Type B pancreatic cell (in vitro differentiated cells): ENCODE measurements around the gene RNF38. TPM values are rescaled to one million over a fixed set of nuclear protein-coding genes. Genes with fewer than 3 reads are reported as not detected.
"Not testable (repeated sequence)": the region's sequence is repeated elsewhere in the genome, so short reads cannot be mapped to it uniquely, and the experiment has no call there.

Source experiments
- DNase-seq: peaks from one replicate; pipeline ENCODE4 v3.0.0; 2021; ENCODE audit warnings: mixed read lengths; ENCODE audit not compliant: unreplicated experiment; ENCODE audit errors: extremely low spot score
- H3K27ac Mint-ChIP-seq: 2 replicates; pipeline ENCODE4 v1.8.0; 2021; ENCODE audit warnings: mild to moderate bottlenecking, mixed read lengths
- H3K27me3 Mint-ChIP-seq: 2 replicates; pipeline ENCODE4 v1.8.0; 2021; ENCODE audit warnings: mixed read lengths
- H3K36me3 Mint-ChIP-seq: 2 replicates; pipeline ENCODE4 v1.8.0; 2021; ENCODE audit warnings: mixed read lengths
- H3K4me1 Mint-ChIP-seq: one replicate; pipeline ENCODE4 v1.8.0; 2021; ENCODE audit warnings: mixed read lengths; ENCODE audit not compliant: unreplicated experiment
- H3K4me3 Mint-ChIP-seq: 2 replicates; pipeline ENCODE4 v1.8.0; 2021; ENCODE audit warnings: mild to moderate bottlenecking, mixed read lengths
- H3K9me3 Mint-ChIP-seq: 2 replicates; pipeline ENCODE4 v1.8.0; 2021; ENCODE audit warnings: mixed read lengths
- total RNA-seq: library from RNA; stranded (reverse); gene quantifications from 2 replicates; pipeline ENCODE4 v1.2.1, GENCODE V29; 2021; ENCODE audit warnings: low replicate concordance
- TF ChIP-seq, protein P1 (sequence below): fragments of 200-600 bp; sonication (generic); conservative IDR thresholded peaks from 2 replicates; pipeline ENCODE4 v1.5.0; 2021; ENCODE audit warnings: antibody characterized with exemption, mild to moderate bottlenecking

RNF38 gene
- total RNA-seq, 1 donor from 2014 or later = 39.9 TPM

DNA sequence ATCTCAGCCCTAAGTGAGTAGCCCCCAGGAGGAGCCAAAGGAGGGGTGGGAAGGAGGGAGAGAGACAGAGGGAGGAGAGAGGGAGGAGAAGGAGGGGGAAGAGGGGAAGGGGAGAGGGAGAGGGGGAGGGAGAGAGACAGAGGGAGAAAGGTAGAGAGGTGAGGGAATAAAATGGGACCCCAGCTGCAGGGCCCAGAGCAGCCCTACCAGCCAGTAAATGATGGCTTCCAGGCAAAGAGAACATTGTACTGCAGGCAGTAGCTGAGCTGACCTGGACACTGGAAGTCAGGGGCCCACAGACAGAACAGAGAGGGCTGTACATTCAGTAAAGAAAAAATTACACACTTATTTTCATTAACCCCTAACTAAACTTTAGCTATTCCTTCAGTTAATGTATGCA, 84.0 kb downstream of the RNF38 start:
- peak overlapping the region; percentile 72 for H3K27ac Mint-ChIP-seq
- H3K4me1 Mint-ChIP-seq = peaks cover 14% of the 10 kb centered on the region
- no peak overlapping the region for H3K4me3 Mint-ChIP-seq
- no peak for DNase-seq
- TF ChIP-seq, protein P1, sequence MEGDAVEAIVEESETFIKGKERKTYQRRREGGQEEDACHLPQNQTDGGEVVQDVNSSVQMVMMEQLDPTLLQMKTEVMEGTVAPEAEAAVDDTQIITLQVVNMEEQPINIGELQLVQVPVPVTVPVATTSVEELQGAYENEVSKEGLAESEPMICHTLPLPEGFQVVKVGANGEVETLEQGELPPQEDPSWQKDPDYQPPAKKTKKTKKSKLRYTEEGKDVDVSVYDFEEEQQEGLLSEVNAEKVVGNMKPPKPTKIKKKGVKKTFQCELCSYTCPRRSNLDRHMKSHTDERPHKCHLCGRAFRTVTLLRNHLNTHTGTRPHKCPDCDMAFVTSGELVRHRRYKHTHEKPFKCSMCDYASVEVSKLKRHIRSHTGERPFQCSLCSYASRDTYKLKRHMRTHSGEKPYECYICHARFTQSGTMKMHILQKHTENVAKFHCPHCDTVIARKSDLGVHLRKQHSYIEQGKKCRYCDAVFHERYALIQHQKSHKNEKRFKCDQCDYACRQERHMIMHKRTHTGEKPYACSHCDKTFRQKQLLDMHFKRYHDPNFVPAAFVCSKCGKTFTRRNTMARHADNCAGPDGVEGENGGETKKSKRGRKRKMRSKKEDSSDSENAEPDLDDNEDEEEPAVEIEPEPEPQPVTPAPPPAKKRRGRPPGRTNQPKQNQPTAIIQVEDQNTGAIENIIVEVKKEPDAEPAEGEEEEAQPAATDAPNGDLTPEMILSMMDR = no peak
- H3K36me3 Mint-ChIP-seq = peaks cover 4% of the 10 kb centered on the region
- peaks cover 6% of the 10 kb centered on the region for H3K9me3 Mint-ChIP-seq
- no peaks in the 10 kb centered on the region for H3K27me3 Mint-ChIP-seq

DNA sequence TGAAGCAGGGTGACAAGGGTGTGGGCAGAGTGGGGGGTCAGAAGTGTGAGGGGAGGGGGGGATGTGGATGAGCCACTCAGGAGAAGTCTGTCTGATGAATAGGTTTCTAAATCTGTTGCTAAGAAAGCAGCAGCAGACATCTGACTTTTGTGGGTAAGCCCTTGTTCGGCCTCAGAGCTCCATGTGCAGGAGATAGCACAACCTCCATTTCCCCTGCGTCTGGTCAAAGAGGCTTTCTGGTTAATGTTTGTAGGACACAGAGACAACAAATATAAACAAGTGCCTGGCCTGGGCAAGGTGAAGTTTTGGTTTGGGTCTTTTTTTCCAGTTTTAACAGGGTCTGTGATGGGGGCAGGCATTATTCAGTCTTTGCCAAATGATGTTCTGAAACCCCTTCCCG, 84.8 kb downstream of the RNF38 start:
- Mint-ChIP-seq H3K27me3 (no peaks in the 10 kb centered on the region), H3K36me3 (peaks cover 4% of the 10 kb centered on the region), H3K4me1 (peaks cover 14% of the 10 kb centered on the region), H3K4me3 (no peak overlapping the region), H3K9me3 (peaks cover 4% of the 10 kb centered on the region), H3K27ac (peak overlapping the region; percentile 66)
- TF ChIP-seq, protein P1 = no peak
- DNase-seq = no peak

DNA sequence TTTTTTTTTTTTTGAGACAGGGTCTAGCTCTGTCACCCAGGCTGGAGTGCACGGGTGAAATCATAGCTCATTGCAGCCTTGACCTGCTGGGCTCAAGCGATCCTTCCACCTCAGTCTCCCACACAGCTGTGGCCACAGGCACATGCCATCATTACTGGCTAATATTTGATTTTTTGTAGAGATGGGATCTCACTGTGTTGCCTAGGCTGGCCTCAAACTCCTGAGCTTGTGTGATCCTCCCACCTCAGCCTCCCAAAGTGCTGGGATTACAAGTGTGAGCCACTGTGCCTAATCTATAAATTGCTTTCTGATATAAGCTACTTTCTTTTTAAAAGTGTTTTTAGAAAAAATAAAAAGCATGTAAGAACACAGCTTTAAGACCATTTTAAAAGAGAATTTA, 85.3 kb downstream of the RNF38 start:
- no peak for DNase-seq
- peaks cover 4% of the 10 kb centered on the region for H3K36me3 Mint-ChIP-seq
- H3K4me1 Mint-ChIP-seq = peaks cover 14% of the 10 kb centered on the region
- H3K27me3 Mint-ChIP-seq = no peaks in the 10 kb centered on the region
- H3K27ac Mint-ChIP-seq = peak overlapping the region; percentile 66
- H3K9me3 Mint-ChIP-seq = peaks cover 4% of the 10 kb centered on the region
- TF ChIP-seq, protein P1 = no peak
- no peak overlapping the region for H3K4me3 Mint-ChIP-seq

DNA sequence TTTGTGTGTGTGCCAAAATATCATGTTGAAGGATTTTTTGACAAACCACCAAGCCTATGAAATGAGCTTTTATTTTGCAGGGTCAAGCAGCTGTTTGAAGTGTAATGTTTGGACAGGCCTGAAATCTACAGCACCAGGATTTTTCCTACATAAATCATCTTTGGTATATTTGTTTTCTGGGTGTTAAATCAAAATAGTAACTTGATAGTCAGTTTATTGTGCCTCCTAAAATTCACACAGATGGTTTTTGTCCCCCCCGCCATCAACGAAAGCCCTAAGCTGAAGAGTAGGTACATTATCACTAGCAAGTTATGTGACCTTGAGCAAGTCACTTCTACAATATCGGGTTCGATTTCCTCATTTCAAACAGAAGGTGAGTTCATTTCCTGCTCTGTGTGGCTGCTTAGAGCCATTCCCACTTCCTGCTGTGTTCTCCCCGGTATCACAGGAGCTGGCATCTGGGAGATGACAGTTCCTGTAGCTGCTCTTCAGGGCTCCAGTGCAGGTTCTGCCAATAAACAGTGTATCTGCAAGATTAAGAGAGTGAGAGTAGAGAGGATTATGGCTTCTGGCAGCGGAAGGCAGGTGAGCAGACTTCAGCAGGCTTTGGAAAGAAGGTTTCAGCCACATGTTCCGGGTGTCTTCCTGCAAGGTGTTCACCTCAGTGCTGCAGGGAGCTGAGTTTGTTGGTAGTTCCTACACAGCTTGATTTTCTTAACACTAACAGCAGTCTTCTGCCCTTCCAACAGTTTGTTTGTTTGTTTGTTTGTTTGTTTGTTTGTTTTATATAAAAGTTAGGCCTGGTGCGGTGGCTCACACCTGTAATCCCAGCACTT, 93.4 kb downstream of the RNF38 start:
- H3K27ac Mint-ChIP-seq = no peak overlapping the region
- TF ChIP-seq, protein P1 = no peak
- DNase-seq = no peak
- no peaks in the 10 kb centered on the region for H3K27me3 Mint-ChIP-seq
- H3K4me1 Mint-ChIP-seq = peaks cover 11% of the 10 kb centered on the region
- no peaks in the 10 kb centered on the region for H3K9me3 Mint-ChIP-seq
- no peaks in the 10 kb centered on the region for H3K36me3 Mint-ChIP-seq
- no peak overlapping the region for H3K4me3 Mint-ChIP-seq

DNA sequence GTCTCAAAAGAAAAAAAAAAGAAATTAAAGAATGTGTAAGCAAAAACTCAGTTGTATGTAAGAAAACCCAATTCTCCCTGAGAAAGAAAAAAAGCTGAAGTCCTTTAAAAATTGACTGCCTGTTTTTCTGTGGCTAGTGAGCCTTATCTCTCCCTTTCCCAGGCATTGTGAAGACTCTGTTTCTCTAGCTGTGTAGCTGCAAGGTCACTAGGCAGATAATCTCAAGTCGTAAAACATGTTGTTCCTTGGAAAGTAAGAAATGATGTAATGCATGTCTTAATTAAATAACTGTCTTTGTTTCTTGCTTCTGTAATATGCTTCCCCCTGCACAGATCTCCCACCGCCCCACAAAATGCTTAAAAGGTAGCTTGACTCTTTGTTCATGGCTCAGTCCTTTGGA, 95.7 kb downstream of the RNF38 start:
- not testable (repeated sequence) for H3K9me3 Mint-ChIP-seq, H3K4me3 Mint-ChIP-seq, H3K36me3 Mint-ChIP-seq, DNase-seq, H3K27me3 Mint-ChIP-seq, H3K27ac Mint-ChIP-seq
- H3K4me1 Mint-ChIP-seq = peaks cover 11% of the 10 kb centered on the region

DNA sequence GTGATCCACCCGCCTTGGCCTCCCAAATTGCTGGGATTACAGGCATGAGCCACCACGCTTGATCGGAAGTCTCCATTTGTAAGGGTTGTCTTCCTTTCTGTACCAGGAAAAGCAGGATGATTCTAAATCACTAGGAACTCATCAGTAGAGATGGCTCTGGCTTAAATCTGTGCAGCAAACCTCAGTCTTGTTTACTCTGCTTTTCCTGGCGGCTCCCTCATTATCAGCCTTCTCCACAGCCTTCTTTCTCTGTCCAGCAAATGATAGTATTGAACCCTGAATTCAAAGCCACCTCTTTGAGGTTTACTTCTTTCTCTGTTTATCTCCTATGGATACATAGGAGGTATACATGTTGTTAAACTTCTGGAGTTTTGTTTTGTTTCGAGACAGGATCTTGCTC, 98.8 kb downstream of the RNF38 start:
- Mint-ChIP-seq H3K9me3 (no peaks in the 10 kb centered on the region), H3K27ac (no peak overlapping the region), H3K27me3 (no peaks in the 10 kb centered on the region), H3K4me1 (peaks cover 20% of the 10 kb centered on the region), H3K36me3 (no peaks in the 10 kb centered on the region), H3K4me3 (no peak overlapping the region)
- TF ChIP-seq, protein P1 = no peak
- DNase-seq = no peak
